GDM1 (cell line): ENCODE data around the gene NDEL1.

Experiments
- DNase-seq: peaks from one replicate; lab custom pipeline; 2025; lab: John Stamatoyannopoulos, UW

NDEL1 gene

GRCh38 chr17:8455665-8456209 is 20.1 kb downstream of the NDEL1 start:
- DNase-seq, result no peak

- no peak for DNase-seq
Observed at GRCh38 chr17:8458128-8458527, 22.4 kb downstream of the NDEL1 start.

GRCh38 chr17:8459107-8459506 is 23.4 kb downstream of the NDEL1 start:
- no peak for DNase-seq

- no peak for DNase-seq
Observed at GRCh38 chr17:8459831-8460230, 24.1 kb downstream of the NDEL1 start.

- DNase-seq, result no peak
Observed at GRCh38 chr17:8462564-8462963, 26.9 kb downstream of the NDEL1 start.

- DNase-seq, result no peak
Observed at GRCh38 chr17:8463099-8463498, 27.4 kb downstream of the NDEL1 start.

GRCh38 chr17:8464941-8465340 is 29.3 kb downstream of the NDEL1 start:
- no peak for DNase-seq

- no peak for DNase-seq
Observed at GRCh38 chr17:8465356-8465755, 29.7 kb downstream of the NDEL1 start.

- no peak for DNase-seq
Observed at GRCh38 chr17:8465759-8466158, 30.1 kb downstream of the NDEL1 start.

- DNase-seq, result no peak
Observed at GRCh38 chr17:8466456-8466855, 30.8 kb downstream of the NDEL1 start.

GRCh38 chr17:8466873-8467272 is 31.2 kb downstream of the NDEL1 start:
- no peak for DNase-seq

- DNase-seq, result no peak
Observed at GRCh38 chr17:8467527-8467926, 31.8 kb downstream of the NDEL1 start.

- DNase-seq, result no peak
Observed at GRCh38 chr17:8468127-8468526, 32.4 kb downstream of the NDEL1 start.

- no peak for DNase-seq
Observed at GRCh38 chr17:8468980-8469379, 33.3 kb downstream of the NDEL1 start.

GRCh38 chr17:8469964-8470363 is 34.3 kb downstream of the NDEL1 start:
- DNase-seq, result no peak

- no peak for DNase-seq
Observed at GRCh38 chr17:8470447-8471047, 34.9 kb downstream of the NDEL1 start.

GRCh38 chr17:8472663-8473062 is 37.0 kb downstream of the NDEL1 start:
- no peak for DNase-seq

GRCh38 chr17:8473451-8474192 is 37.9 kb downstream of the NDEL1 start:
- DNase-seq, result no peak

- DNase-seq, result no peak
Observed at GRCh38 chr17:8474826-8475225, 39.1 kb downstream of the NDEL1 start.

- DNase-seq, result no peak
Observed at GRCh38 chr17:8475227-8475626, 39.5 kb downstream of the NDEL1 start.

- no peak for DNase-seq
Observed at GRCh38 chr17:8475781-8476180, 40.1 kb downstream of the NDEL1 start.

GRCh38 chr17:8476741-8477140 is 41.1 kb downstream of the NDEL1 start:
- DNase-seq, result no peak

GRCh38 chr17:8477171-8477570 is 41.5 kb downstream of the NDEL1 start:
- no peak for DNase-seq
